KMS-11 (cell line): Measurements from ENCODE around the gene ATP8A1.

ENCODE experiments used
- H2AFZ ChIP-seq: fragments of 200-600 bp; sonication (generic); 2 replicates; pipeline ENCODE4 v1.6.1; 2016; ENCODE audit warnings: antibody characterized with exemption, mixed run types, low read depth
- H3K27ac ChIP-seq: fragments of 200-600 bp; sonication (generic); 2 replicates; pipeline ENCODE4 v1.6.1; 2016; ENCODE audit warnings: mild to moderate bottlenecking, mixed run types
- H3K27me3 ChIP-seq: fragments of 200-600 bp; sonication (generic); 2 replicates; pipeline ENCODE4 v1.6.1; 2017; ENCODE audit warnings: mild to moderate bottlenecking, low read depth, mixed run types, moderate library complexity; ENCODE audit not compliant: insufficient read depth
- H3K36me3 ChIP-seq: fragments of 200-600 bp; sonication (generic); 2 replicates; pipeline ENCODE4 v1.6.1; 2017; ENCODE audit warnings: mild to moderate bottlenecking, mixed run types; ENCODE audit not compliant: insufficient read depth
- H3K4me1 ChIP-seq: fragments of 200-600 bp; sonication (generic); 2 replicates; pipeline ENCODE4 v1.6.1; 2016; ENCODE audit warnings: mild to moderate bottlenecking, low read depth, mixed run types; ENCODE audit not compliant: poor library complexity, severe bottlenecking
- H3K4me2 ChIP-seq: fragments of 200-600 bp; sonication (generic); 2 replicates; pipeline ENCODE4 v1.7.0; 2016; ENCODE audit warnings: mild to moderate bottlenecking, mixed run types
- H3K4me3 ChIP-seq: fragments of 200-600 bp; sonication (generic); IDR thresholded peaks from 2 replicates; pipeline ENCODE4 v1.6.1; 2017; ENCODE audit warnings: low read depth, low read length, mixed read lengths; ENCODE audit not compliant: insufficient read depth
- H3K79me2 ChIP-seq: fragments of 200-600 bp; sonication (generic); 2 replicates; pipeline ENCODE4 v1.6.1; 2016; ENCODE audit warnings: low read depth, mixed run types; ENCODE audit not compliant: insufficient read depth
- H3K9ac ChIP-seq: fragments of 200-600 bp; sonication (generic); 2 replicates; pipeline ENCODE4 v1.6.1; 2016; ENCODE audit warnings: mild to moderate bottlenecking, mixed run types
- H4K20me1 ChIP-seq: fragments of 200-600 bp; sonication (generic); 2 replicates; pipeline ENCODE4 v1.6.1; 2016; ENCODE audit warnings: mild to moderate bottlenecking, mixed run types; ENCODE audit not compliant: insufficient read depth
- TF ChIP-seq, protein P1 (sequence below): fragments of 200-600 bp; sonication (generic); conservative IDR thresholded peaks from 2 replicates; pipeline ENCODE4 v1.6.1; 2017; ENCODE audit warnings: low read depth, mild to moderate bottlenecking, antibody characterized with exemption, low read length, moderate library complexity, mixed read lengths

The ATP8A1 gene

DNA sequence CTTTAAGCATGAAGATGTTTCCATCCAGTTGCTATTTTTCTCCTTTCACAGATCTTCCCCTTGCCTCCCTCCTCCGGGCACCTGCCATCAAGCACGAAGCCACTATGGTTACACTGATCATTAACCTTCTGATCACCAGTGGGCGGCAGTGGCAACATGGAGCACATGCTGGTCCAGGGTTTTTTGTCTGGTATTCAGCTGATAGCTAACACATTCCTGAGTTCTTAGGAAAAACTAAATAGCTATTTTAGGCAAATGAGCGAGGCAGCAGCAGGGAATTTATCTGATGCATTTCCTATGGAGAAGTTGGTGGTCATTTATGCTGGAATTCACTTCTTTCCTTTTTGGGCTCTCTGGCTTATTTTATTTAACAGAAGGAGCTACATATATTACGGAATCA lies 236.8 kb downstream of the ATP8A1 start:
- no peaks in the 10 kb centered on the region for H3K4me1 ChIP-seq
- H3K9ac ChIP-seq: no peak overlapping the region
- H3K4me2 ChIP-seq: no peak overlapping the region
- H3K36me3 ChIP-seq: no peaks in the 10 kb centered on the region
- H3K27ac ChIP-seq: no peak overlapping the region
- TF ChIP-seq, protein P1, sequence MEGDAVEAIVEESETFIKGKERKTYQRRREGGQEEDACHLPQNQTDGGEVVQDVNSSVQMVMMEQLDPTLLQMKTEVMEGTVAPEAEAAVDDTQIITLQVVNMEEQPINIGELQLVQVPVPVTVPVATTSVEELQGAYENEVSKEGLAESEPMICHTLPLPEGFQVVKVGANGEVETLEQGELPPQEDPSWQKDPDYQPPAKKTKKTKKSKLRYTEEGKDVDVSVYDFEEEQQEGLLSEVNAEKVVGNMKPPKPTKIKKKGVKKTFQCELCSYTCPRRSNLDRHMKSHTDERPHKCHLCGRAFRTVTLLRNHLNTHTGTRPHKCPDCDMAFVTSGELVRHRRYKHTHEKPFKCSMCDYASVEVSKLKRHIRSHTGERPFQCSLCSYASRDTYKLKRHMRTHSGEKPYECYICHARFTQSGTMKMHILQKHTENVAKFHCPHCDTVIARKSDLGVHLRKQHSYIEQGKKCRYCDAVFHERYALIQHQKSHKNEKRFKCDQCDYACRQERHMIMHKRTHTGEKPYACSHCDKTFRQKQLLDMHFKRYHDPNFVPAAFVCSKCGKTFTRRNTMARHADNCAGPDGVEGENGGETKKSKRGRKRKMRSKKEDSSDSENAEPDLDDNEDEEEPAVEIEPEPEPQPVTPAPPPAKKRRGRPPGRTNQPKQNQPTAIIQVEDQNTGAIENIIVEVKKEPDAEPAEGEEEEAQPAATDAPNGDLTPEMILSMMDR: no peak
- H3K27me3 ChIP-seq: no peaks in the 10 kb centered on the region
- no peak overlapping the region for H2AFZ ChIP-seq
- H4K20me1 ChIP-seq: no peaks in the 10 kb centered on the region
- H3K4me3 ChIP-seq: no peak overlapping the region
- no peaks in the 10 kb centered on the region for H3K79me2 ChIP-seq

- TF ChIP-seq, protein P1: no peak
- Histone ChIP-seq H3K36me3 (no peaks in the 10 kb centered on the region), H3K4me3 (no peak overlapping the region), H3K4me2 (no peak overlapping the region), H3K9ac (no peak overlapping the region), H2AFZ (no peak overlapping the region), H4K20me1 (no peaks in the 10 kb centered on the region), H3K79me2 (no peaks in the 10 kb centered on the region), H3K4me1 (no peaks in the 10 kb centered on the region), H3K27ac (no peak overlapping the region), H3K27me3 (no peaks in the 10 kb centered on the region)
These were observed 239.4 kb downstream of the ATP8A1 start for GRCh38 chr4:42417550-42417949.

- no peak overlapping the region for H3K4me2 ChIP-seq
- no peak overlapping the region for H3K9ac ChIP-seq
- no peaks in the 10 kb centered on the region for H3K27me3 ChIP-seq
- H4K20me1 ChIP-seq: no peaks in the 10 kb centered on the region
- H3K79me2 ChIP-seq: no peaks in the 10 kb centered on the region
- H3K36me3 ChIP-seq: no peaks in the 10 kb centered on the region
- no peaks in the 10 kb centered on the region for H3K4me1 ChIP-seq
- no peak overlapping the region for H3K4me3 ChIP-seq
- no peak overlapping the region for H3K27ac ChIP-seq
- TF ChIP-seq, protein P1: no peak
- H2AFZ ChIP-seq: no peak overlapping the region
These were observed 240.9 kb downstream of the ATP8A1 start for GRCh38 chr4:42416017-42416416.

DNA sequence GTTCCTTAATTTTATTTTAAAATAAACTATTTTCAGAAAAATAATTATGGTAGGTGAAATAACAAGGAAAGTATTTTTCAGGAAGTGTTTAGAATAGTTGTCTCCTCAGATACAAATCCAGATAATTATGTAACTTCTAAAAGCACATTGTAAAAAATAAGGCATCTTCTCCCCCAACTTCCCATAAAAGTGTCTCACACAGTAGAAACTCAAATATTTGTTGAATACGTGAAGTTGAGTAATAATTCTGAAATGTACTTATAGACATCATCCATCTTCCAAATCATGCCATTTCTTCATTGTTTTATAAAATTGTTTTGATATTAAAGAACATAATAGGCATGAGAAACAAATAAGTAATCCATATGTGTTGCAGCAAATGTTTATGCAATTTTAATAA lies 241.6 kb downstream of the ATP8A1 start:
- Histone ChIP-seq H3K27ac (no peak overlapping the region), H3K4me1 (no peaks in the 10 kb centered on the region), H3K9ac (no peak overlapping the region), H3K36me3 (no peaks in the 10 kb centered on the region), H3K4me2 (no peak overlapping the region), H3K27me3 (no peaks in the 10 kb centered on the region), H2AFZ (no peak overlapping the region), H3K79me2 (no peaks in the 10 kb centered on the region), H3K4me3 (no peak overlapping the region), H4K20me1 (no peaks in the 10 kb centered on the region)
- TF ChIP-seq, protein P1: no peak
